ENCODE measurements around the gene PSMC5. TPM values are rescaled to one million over a fixed set of nuclear protein-coding genes. Genes with fewer than 3 reads are reported as not detected.

The PSMC5 gene
- total RNA-seq, 2 donors from 2014 or later = 137 TPM

DNA sequence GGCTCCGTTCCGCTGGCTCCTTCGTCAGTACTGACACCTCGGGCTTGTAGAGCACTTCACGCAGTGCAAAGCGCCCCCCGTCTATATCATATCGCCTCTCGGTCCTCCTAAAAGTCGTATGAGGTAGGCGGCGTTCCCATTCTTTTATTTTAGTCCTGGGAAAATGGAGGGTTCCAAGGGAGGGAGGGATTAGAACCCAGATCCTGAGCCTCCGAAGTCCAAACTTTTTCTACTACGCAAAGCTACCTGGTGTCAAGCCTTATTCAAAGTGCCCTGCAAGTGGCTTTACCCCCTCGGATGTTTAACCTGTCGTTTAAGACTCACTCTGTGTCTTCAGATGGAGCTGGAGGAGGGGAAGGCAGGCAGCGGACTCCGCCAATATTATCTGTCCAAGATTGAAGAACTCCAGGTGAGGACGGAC is 580 bp downstream of the PSMC5 start:
- Histone ChIP-seq H3K9ac (ENCODE audit: extremely low read depth, low read length, poor library complexity, severe bottlenecking) (peak overlapping the region; percentile 92), H3K36me3 (ENCODE audit: control insufficient read depth, insufficient read depth, low read length) (peaks cover 72% of the 10 kb centered on the region), H3K27me3 (ENCODE audit: control insufficient read depth, insufficient read depth, low read length, poor library complexity, severe bottlenecking) (no peaks in the 10 kb centered on the region), H3K9me3 (ENCODE audit: control insufficient read depth, low read length) (no peaks in the 10 kb centered on the region), H3K27ac (ENCODE audit: low read depth, low read length) (peak overlapping the region; percentile 96), H3K4me3 (ENCODE audit: low read length) (peak overlapping the region; percentile 90), H3K4me1 (ENCODE audit: control insufficient read depth, insufficient read depth, low read length) (no peaks in the 10 kb centered on the region)
- Mint-ChIP-seq H3K36me3 (ENCODE audit: low read depth) (peaks cover 72% of the 10 kb centered on the region), H3K4me3 (peak overlapping the region; percentile 99), H3K9me3 (no peaks in the 10 kb centered on the region), H3K27ac (peak overlapping the region; percentile 100), H3K27me3 (ENCODE audit: insufficient read depth) (no peaks in the 10 kb centered on the region), H3K4me1 (peaks cover 17% of the 10 kb centered on the region)
- TF ChIP-seq, protein P1, sequence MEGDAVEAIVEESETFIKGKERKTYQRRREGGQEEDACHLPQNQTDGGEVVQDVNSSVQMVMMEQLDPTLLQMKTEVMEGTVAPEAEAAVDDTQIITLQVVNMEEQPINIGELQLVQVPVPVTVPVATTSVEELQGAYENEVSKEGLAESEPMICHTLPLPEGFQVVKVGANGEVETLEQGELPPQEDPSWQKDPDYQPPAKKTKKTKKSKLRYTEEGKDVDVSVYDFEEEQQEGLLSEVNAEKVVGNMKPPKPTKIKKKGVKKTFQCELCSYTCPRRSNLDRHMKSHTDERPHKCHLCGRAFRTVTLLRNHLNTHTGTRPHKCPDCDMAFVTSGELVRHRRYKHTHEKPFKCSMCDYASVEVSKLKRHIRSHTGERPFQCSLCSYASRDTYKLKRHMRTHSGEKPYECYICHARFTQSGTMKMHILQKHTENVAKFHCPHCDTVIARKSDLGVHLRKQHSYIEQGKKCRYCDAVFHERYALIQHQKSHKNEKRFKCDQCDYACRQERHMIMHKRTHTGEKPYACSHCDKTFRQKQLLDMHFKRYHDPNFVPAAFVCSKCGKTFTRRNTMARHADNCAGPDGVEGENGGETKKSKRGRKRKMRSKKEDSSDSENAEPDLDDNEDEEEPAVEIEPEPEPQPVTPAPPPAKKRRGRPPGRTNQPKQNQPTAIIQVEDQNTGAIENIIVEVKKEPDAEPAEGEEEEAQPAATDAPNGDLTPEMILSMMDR (conservative IDR thresholded peaks at IDR 0.05) = peak; percentile 2
- WGBS, 2 experiments (ENCODE audit: insufficient coverage in 1 of 2, insufficient read length in 1 of 2) = 1 to 2% methylated on average over 16 to 19 of the region's 19 CpGs
- DNase-seq = no peak

DNA sequence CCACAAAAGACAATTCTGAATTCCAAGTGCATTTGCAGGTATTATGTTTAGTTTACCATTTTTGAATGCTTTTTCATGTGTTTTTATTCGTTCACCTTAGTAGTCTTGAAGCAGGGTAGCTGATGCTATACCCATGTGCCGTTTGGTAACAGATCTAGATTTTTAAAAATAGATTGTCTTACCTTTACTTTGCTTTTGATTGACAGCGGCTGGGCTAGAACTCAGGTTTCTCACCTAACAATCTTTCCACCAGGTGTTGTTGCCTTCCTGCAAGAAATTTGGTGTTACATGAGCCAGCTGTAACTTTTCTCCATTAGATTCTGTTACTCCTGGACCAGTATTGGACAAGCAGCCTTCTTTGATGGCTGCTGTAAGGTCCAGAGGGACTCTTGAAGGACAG is 1.7 kb downstream of the PSMC5 start:
- Mint-ChIP-seq H3K9me3 (no peaks in the 10 kb centered on the region), H3K27ac (no peak overlapping the region), H3K36me3 (ENCODE audit: low read depth) (peaks cover 73% of the 10 kb centered on the region), H3K4me3 (no peak overlapping the region), H3K27me3 (ENCODE audit: insufficient read depth) (no peaks in the 10 kb centered on the region), H3K4me1 (peaks cover 17% of the 10 kb centered on the region)
- no peaks in the 10 kb centered on the region for H3K9me3 ChIP-seq (ENCODE audit: control insufficient read depth, low read length)
- H3K27ac ChIP-seq (ENCODE audit: low read depth, low read length) = no peak overlapping the region
- no peaks in the 10 kb centered on the region for H3K27me3 ChIP-seq (ENCODE audit: control insufficient read depth, insufficient read depth, low read length, poor library complexity, severe bottlenecking)
- H3K4me3 ChIP-seq (ENCODE audit: low read length) = peak overlapping the region; percentile 90
- no peaks in the 10 kb centered on the region for H3K4me1 ChIP-seq (ENCODE audit: control insufficient read depth, insufficient read depth, low read length)
- peaks cover 74% of the 10 kb centered on the region for H3K36me3 ChIP-seq (ENCODE audit: control insufficient read depth, insufficient read depth, low read length)
- DNase-seq = no peak
- 94 to 100% methylated on average over 2 to 3 of the region's 3 CpGs for WGBS, 2 experiments (ENCODE audit: insufficient coverage in 1 of 2, insufficient read length in 1 of 2)
- no peak overlapping the region for H3K9ac ChIP-seq (ENCODE audit: extremely low read depth, low read length, poor library complexity, severe bottlenecking)
- TF ChIP-seq, protein P1 (conservative IDR thresholded peaks at IDR 0.05) = no peak

DNA sequence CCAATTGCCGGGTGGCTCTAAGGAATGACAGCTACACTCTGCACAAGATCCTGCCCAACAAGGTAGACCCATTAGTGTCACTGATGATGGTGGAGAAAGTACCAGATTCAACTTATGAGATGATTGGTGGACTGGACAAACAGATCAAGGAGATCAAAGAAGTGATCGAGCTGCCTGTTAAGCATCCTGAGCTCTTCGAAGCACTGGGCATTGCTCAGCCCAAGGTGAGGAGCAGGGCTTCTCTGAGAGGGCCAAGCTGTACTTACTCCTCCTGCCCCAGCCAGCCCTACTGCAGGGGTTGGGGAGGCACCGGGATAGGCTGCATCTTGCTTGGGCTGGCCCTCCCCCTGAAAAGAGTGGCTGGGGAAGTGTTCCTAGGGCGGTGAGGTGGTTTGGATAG is 3.0 kb downstream of the PSMC5 start:
- H3K9me3 ChIP-seq (ENCODE audit: control insufficient read depth, low read length) = no peaks in the 10 kb centered on the region
- H3K27ac Mint-ChIP-seq = no peak overlapping the region
- no peaks in the 10 kb centered on the region for H3K9me3 Mint-ChIP-seq
- TF ChIP-seq, protein P1 (conservative IDR thresholded peaks at IDR 0.05) = no peak
- peaks cover 71% of the 10 kb centered on the region for H3K36me3 ChIP-seq (ENCODE audit: control insufficient read depth, insufficient read depth, low read length)
- no peak overlapping the region for H3K9ac ChIP-seq (ENCODE audit: extremely low read depth, low read length, poor library complexity, severe bottlenecking)
- no peaks in the 10 kb centered on the region for H3K27me3 ChIP-seq (ENCODE audit: control insufficient read depth, insufficient read depth, low read length, poor library complexity, severe bottlenecking)
- no peak overlapping the region for H3K4me3 Mint-ChIP-seq
- no peak for DNase-seq
- 85 to 100% methylated on average over 1 to 4 of the region's 5 CpGs for WGBS, 2 experiments (ENCODE audit: insufficient coverage in 1 of 2, insufficient read length in 1 of 2)
- peaks cover 71% of the 10 kb centered on the region for H3K36me3 Mint-ChIP-seq (ENCODE audit: low read depth)
- H3K4me1 Mint-ChIP-seq = peaks cover 17% of the 10 kb centered on the region
- no peaks in the 10 kb centered on the region for H3K27me3 Mint-ChIP-seq (ENCODE audit: insufficient read depth)
- no peaks in the 10 kb centered on the region for H3K4me1 ChIP-seq (ENCODE audit: control insufficient read depth, insufficient read depth, low read length)
- H3K27ac ChIP-seq (ENCODE audit: low read depth, low read length) = no peak overlapping the region
- H3K4me3 ChIP-seq (ENCODE audit: low read length) = no peak overlapping the region
